NOMO-1 (cell line): ENCODE measurements around the gene FPR1.
"Not testable (repeated sequence)": the region's sequence is repeated elsewhere in the genome, so short reads cannot be mapped to it uniquely, and the experiment has no call there.

Source experiments
- DNase-seq, 2 experiments: peaks; one replicate each; lab custom pipeline; 2025; ENCODE audit not compliant: unreplicated experiment in 2 of 2; lab: John Stamatoyannopoulos, UW

FPR1 gene

DNA sequence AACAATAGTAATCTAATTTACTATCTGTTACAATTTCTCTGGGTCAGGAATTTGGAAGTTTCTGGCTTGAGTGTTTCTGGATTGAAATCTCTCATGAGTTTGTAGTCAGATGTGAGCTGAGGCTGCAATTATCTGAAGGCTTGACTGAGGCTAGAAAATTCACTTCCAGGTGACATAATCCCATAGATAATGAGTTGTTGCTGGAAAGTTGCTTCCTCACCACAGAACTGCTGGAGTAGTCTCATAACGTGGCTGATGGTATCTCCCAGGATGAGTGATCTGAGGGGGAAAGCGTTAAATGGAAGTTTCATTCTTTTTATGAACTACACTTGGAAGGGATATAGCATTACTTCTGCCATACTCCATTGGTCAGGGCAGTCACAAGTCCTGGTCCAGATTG lies 28.0 kb upstream of the FPR1 start:
- no peak for DNase-seq

DNA sequence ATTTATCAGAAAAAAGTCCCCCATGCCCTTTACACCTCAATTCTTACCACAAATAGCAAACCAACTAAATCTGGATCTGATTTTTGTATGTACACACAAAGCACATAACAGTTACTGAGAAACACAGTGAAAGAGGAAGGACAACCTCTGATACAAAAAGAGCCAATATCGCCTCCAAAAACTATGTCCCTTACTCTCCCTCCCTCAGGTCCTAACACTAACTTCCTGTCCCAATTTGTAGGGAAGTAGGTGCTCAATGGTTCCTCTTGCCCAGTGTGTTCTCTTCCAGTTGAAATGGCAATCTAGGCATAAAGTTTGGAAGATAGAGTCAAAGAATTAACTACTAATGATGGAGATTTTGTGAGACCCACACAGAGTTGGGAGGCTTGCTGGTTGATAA lies 27.5 kb upstream of the FPR1 start:
- DNase-seq: no peak

- DNase-seq: peak; percentile 39 to 84
These were observed 26.1 kb upstream of the FPR1 start for GRCh38 chr19:51777570-51778462.

- not testable (repeated sequence) for DNase-seq
These were observed 24.9 kb upstream of the FPR1 start for GRCh38 chr19:51776561-51776960.

- peak in 1 of 2 experiments; percentile 2 for DNase-seq
These were observed 21.3 kb upstream of the FPR1 start for GRCh38 chr19:51772977-51773376.

GRCh38 chr19:51771376-51772130 lies 19.9 kb upstream of the FPR1 start:
- DNase-seq: peak; percentile 73 to 95

DNA sequence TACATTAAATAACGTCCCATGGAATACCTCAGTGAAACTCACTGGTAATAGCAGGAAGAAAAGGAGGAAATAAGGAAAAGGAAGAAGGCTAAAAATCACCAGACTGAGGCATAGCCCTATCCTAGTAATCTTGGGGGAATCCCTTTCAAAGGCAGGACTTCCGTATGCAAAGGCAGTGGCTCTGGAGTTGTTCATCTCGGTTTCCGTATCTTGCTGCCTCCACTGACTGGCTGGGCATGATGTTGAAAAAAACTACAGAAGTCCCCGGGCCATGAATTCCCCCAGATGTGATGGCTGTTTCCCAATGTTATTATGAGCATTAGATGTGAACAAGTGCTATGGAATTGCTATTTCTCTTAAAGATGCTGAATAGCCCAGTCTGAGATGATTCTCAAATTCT lies 14.8 kb upstream of the FPR1 start:
- DNase-seq: no peak

DNA sequence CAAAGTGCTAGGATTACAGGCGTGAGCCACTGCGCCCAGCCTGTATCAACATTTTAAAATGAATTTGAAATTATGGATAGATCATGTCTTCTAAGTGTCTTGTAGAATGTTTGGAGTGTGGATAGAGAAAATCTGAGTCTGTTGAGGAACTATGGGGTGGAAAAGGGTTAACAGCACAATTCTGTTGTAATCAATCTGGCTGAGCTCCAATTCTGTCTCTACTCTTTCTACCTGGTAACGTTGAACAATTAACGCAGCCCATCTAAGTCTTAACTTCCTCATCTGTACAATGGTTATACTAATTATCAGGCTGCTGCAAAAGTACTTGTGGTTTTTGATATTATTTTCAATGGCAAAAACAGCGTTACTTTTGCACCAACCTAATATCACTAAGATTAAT lies 13.4 kb upstream of the FPR1 start:
- DNase-seq: peak; percentile 45 to 46

DNA sequence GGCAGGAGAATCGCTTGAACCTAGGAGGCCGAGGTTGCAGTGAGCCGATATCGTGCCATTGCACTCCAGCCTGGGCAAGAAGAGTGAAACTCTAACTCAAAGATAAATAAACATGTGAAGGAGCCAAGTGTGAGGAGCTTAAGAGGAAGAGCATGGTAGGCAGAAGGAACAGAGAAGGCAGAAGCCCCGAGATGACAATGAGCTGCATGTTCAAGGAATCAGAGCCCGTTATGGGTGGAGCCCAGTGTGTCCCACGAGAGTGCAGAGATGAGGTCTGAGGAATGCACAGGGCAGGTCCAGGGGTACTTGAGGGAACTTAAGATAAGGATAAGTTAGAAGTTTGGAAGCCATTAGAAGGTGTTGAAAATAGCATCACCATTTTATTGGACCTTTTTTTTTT lies 10.0 kb upstream of the FPR1 start:
- DNase-seq: no peak

DNA sequence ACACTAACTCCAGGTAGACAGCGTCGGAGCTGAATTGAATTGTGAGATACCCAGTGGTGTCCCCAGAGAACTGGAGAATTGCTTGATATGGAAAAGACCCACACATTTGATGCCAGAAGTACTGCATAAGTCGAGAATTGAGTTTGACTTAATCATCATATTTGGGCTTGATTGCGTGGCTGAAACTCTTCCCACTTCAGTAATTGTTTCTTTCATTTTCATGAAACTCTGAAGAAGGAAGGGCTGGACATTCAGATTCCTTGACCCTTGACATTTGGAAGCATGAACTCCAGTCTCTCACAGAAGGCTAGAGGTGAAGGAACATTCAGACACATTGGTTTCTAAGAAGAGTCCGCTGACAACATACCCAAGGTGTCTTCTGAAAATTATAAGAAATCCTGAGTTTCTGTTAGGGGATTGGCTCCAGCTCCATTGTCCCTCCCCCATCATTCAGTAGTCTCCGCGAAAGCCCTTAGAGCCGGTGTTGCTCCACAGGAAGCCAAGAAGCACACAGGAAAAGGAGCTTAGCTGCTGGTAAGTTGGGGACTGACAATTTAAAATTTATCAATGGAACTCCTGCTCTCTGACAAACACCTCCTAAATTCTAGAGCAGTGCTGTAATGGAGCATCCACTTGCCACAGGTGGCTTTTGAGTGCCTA lies 9.1 kb upstream of the FPR1 start, which contains the start of gene FPR2:
Gene FPR2, plus strand, starts transcription at position 484 of the 660 bp plus-strand sequence. CDS start 7,479 bp downstream, outside the sequence.
- peak; percentile 46 to 64 for DNase-seq

DNA sequence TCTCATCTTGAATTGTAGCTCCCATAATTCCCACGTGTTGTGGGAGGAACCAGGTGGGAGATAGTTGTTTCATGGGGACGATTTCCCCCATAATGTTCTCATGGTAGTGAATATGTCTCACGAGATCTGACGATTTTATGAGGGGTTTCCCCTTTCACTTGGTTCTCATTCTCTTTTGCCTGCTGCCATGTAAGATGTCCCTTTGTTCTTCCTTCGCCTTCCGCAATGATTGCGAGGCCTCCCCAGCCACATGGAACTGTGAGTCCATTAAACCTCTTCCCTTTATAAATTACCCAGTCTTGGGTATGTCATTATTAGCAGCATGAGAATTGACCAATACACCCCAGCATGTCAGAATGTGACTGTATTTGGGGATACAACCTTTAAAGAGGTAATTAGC lies 3.9 kb upstream of the FPR1 start:
- DNase-seq: no peak

DNA sequence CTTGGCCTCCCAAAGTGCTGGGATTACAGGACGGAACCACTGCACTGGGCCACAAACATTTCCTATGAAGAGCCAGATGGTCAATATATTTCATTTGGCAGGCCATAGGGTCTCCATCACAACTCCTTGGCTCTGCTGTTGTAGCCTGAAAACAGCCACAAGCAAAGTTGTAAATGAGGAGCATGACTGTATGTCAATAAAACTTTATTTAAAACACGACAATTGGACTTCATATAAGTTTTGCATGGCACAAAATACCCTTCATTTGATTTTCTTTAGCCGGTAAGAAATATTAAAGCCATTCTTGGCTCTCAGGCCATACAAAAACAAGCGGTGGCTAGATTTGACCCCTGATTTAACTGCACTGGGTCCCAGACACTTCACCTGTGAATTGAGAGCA lies 3.1 kb upstream of the FPR1 start:
- DNase-seq: no peak

DNA sequence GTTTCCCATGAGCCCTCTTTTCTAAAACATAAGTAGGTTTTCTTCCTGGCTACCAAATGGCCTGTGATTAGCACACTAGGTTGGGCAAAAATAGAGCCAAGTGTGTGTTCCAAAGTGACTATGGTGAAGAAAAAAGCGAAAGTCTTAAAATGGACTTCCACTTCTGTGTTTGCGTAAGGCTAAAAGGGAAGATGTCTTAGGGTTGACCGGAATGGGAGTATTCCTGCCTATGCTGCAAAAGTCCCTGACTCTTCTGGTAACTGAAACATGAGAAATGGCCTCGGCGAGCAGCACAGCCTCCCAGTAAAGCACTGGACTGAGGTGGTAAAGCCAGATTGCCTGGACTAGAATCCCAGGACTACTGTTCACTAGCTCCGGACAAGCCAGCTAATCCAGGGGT lies 2.4 kb upstream of the FPR1 start:
- DNase-seq: peak; percentile 66 to 79

DNA sequence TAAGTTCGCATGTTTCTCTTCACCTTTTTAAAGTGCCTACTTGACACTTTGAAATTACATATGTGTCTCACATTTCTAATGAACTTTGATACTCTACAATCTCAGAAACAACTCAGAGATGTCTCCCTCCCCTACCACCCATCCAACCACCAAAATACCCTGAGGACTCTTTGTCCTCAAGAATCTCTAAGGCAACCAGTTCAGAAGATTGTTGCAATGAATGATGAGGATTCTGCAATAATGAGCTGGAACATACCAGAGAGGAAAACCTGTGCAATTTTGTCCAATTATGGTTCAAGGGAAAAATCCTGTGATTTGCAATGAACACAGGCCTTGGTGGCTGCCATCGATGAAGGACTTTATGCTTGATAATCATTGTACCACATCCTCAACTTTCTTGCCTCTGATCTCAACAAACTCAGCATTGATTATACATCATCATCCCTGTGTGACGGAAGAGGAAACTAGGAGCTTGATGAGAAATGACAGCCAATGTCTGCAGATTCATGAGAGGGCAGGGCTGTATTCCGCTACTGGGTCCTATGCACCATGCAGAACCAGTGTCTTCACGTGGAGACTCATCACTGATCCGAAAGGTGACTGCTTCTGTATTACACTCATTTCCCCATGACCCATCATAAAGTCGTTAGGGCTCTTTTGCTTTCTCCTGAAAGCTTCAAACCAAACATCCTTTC lies 1.1 kb downstream of the FPR1 start:
- DNase-seq: peak in 1 of 2 experiments; percentile 4

DNA sequence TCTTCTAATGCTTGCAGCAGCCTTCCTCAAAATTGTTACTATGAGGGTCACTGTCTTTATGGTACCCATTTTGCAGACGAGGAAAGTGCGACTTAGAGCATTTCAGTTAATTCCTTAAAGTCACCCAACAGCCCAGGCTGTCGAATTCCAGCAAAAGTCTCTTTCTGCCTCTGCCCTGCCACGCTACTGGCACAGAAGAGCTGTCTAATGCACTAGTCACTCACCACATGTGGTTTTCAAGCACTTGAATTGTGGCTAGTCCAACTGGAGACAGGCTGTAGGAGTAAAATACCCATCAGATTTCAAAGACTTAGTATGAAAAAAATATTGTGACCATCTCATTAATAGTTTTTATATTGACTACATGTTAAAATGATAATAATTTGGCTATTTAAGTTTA lies 1.7 kb downstream of the FPR1 start:
- DNase-seq: no peak

DNA sequence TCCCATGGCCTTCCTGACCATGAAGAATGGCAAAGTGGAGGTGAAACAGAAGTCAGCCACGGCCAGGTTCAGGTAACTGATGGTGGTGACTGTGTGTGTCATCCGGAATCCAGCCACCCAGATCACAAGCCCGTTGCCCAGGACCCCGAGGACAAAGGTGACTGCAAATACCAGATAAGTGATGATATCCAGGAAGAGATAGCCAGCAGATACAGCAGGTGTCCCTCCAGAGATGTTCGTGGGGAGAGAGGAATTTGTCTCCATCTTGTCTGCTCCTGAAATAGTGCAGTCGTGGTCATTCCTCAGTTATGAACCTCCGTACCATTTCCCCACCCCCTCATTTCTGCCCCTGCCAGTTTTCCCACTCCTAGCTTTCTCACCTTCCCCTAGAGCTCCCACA lies 4.9 kb downstream of the FPR1 start:
- no peak for DNase-seq

DNA sequence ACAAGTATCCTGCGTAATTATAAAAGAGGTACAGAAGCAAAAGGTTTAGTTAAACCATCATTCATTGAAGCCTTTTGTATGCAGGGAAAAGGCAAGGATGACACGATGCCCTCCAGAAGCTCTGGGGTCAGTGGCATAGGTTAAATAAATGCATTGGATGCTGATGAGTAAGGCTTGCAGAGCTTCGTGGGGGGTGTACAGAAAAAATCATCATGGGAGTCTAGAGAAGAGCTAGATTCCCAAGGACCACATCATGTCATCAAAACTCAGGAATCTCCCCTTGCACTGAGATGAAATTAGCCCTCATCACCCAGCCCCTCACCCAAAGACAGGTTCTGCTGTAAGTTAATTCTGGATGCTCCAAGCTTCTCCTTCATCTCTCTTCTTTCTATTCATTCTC lies 8.3 kb downstream of the FPR1 start:
- no peak for DNase-seq

DNA sequence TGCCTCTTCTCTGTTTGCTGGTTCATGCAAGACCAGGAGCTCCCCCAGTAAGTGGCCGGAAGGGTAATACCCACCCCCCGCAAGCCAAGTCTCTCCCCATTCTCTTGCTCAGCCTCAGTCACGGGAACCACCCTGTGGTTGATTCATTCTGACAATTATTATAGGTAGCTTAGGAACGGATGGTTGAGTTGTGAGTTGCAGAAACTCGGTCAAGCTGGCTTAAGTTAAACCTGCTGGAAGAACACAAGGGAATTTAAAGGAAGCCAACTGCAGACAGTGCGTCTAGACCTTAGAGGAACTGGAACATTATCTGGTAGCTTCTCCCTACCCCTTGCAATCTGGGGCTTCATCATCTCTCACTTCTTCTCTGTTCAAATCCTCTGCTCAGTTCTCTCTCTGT lies 8.9 kb downstream of the FPR1 start:
- DNase-seq: peak in 1 of 2 experiments; percentile 65

DNA sequence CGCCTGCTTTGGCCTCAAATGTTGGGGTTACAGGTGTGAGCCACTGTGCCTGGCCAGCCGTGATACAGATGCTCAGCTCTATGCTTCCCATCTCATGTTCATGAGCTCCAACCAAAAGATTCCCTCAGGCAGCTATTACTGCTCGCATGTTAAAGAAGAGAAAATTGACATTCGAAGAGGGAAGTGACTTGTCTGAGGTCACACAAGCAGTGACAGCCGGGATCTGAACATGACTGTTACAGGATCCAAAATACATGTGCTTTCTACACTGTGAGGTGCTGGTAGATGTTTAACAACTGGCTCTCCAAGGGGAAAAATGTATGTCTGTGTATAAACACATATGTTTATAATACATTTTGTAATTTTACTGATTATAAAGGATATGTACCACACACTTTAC lies 11.3 kb downstream of the FPR1 start:
- DNase-seq: peak in 1 of 2 experiments; percentile 55

DNA sequence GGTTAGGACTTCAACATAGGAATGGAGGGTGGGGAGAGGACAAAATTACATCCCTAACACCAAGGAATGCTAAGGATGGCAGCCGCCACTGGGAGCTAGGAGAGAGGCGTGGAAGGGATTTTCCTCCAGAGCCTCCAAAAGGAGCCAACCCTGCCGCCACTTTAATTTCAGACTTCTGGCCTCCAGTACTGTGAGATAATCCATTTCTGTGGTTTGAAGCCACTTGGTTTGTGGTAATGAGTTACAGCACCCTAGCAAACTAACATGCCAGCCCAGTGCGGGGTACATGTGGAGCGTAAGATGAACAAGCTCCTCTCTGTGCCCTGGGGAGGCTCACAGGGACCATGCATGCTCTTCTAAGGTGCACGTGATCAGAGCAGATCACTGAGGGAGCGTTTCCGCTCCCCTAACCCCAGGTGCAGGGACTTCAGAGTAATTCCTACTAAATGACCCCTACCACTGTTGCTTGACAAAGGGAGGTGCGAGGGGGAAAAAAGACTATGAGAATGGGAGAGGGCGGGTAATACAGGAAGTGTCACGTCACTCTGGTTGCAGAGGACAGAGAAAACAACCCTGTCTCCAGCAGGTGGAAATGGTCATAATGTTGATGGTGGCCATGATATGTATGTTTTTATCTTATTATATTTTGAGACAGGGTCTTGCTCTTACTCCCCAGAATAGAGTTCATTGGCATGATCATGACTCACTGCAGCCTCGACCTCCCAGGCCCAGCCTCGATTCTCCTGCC lies 12.0 kb downstream of the FPR1 start:
- peak in 1 of 2 experiments; percentile 2 for DNase-seq
